HG02588 (cell line): ENCODE results near the gene UBE2B.
A peak's percentile ranks its signal among the peaks of the same experiment; 100 is the strongest.

Source experiments
- ATAC-seq: cut with Tn5 transposase; IDR thresholded peaks from one replicate; pipeline ENCODE4 v1.9.1; 2021; ENCODE audit warnings: mild to moderate bottlenecking, moderate library complexity; ENCODE audit not compliant: unreplicated experiment

Gene UBE2B

GRCh38 chr5:134436523-134437339 lies 65.4 kb downstream of the UBE2B start:
- peak; percentile 83 for ATAC-seq

- ATAC-seq, result no peak
These were observed 66.0 kb downstream of the UBE2B start for GRCh38 chr5:134437340-134437846.

GRCh38 chr5:134437847-134438581 lies 66.6 kb downstream of the UBE2B start:
- ATAC-seq, result no peak

- ATAC-seq, result no peak
These were observed 67.4 kb downstream of the UBE2B start for GRCh38 chr5:134438721-134439123.

- ATAC-seq, result no peak
These were observed 67.9 kb downstream of the UBE2B start for GRCh38 chr5:134439210-134439654.

- ATAC-seq, result no peak
These were observed 68.9 kb downstream of the UBE2B start for GRCh38 chr5:134440201-134440755.
